C4-2B (cell line): Measurements from ENCODE around the gene RAB40C.
A peak's percentile ranks its signal among the peaks of the same experiment; 100 is the strongest.

Source experiments
- H3K27ac ChIP-seq: fragments of 450-650 bp; 2 replicates; pipeline ENCODE4 v1.5.1; 2017
- CTCF ChIP-seq: fragments of 450-650 bp; conservative IDR thresholded peaks from 2 replicates; pipeline ENCODE4 v1.5.1; 2017; ENCODE audit warnings: mild to moderate bottlenecking
- ZFX ChIP-seq: fragments of 450-650 bp; IDR thresholded peaks from 2 replicates; pipeline ENCODE4 v1.6.1; 2017

RAB40C gene

GRCh38 chr16:641326-642188 is 51.7 kb downstream of the RAB40C start, which contains the start of gene MCRIP2:
Gene MCRIP2 (plus strand): TSS chr16:641828. CDS start chr16:641992, 164 bp downstream.
- peak within 1 kb of the TSS; percentile 99 for H3K27ac ChIP-seq
- no peak for TF ChIP-seq CTCF
- no peak for TF ChIP-seq ZFX

- peak overlapping the region; percentile 99 for H3K27ac ChIP-seq
- TF ChIP-seq CTCF (no peak), ZFX (peak; percentile 82)
These were observed 52.6 kb downstream of the RAB40C start for GRCh38 chr16:642189-643049.

- H3K27ac ChIP-seq = peak overlapping the region; percentile 99
- TF ChIP-seq CTCF = no peak
- TF ChIP-seq ZFX = no peak
These were observed 53.1 kb downstream of the RAB40C start for GRCh38 chr16:643050-643368.

- TF ChIP-seq CTCF (no peak), ZFX (no peak)
- peak overlapping the region; percentile 99; the same call in 1 of the 2 replicates for H3K27ac ChIP-seq
These were observed 54.7 kb downstream of the RAB40C start for GRCh38 chr16:644556-644955.

- TF ChIP-seq CTCF = no peak
- no peak for TF ChIP-seq ZFX
- peak overlapping the region; percentile 99 for H3K27ac ChIP-seq
These were observed 56.2 kb downstream of the RAB40C start for GRCh38 chr16:645852-646678.

- TF ChIP-seq CTCF (no peak), ZFX (no peak)
- H3K27ac ChIP-seq = peak overlapping the region; percentile 99
These were observed 56.9 kb downstream of the RAB40C start for GRCh38 chr16:646679-647172.
